Measurements from ENCODE around the gene SPATA46. TPM values are rescaled to one million over a fixed set of nuclear protein-coding genes. Genes with fewer than 3 reads are reported as not detected.

Gene SPATA46
- total RNA-seq, 4 donors from 2014 or later: not detected

GRCh38 chr1:162326559-162326958, 50.1 kb downstream of the SPATA46 start:
- intact Hi-C loops (cut with DNase I; ENCODE audit: low total_unique reads): no loop called here
- in situ Hi-C loops (cut with MboI; ENCODE audit: low pct_ligation_motif_present in 1 of 4, low pct_unique_long_range_greater_than_20kb in 1 of 4, low sequenced_read_pairs in 3 of 4): no loop called here

GRCh38 chr1:162324396-162324795, 52.3 kb downstream of the SPATA46 start:
- TF ChIP-seq POLR2A (IDR thresholded peaks at IDR 0.05): no peak
- H3K27ac ChIP-seq: no peak overlapping the region
- in situ Hi-C loops (cut with MboI; ENCODE audit: low pct_ligation_motif_present in 1 of 4, low pct_unique_long_range_greater_than_20kb in 1 of 4, low sequenced_read_pairs in 3 of 4): no loop called here
- DNase-seq: no peak
- H3K27me3 ChIP-seq: no peaks in the 10 kb centered on the region
- H3K4me3 ChIP-seq: no peak overlapping the region
- H3K4me1 ChIP-seq: no peaks in the 10 kb centered on the region
- intact Hi-C loops (cut with DNase I; ENCODE audit: low total_unique reads): no loop called here
- H3K36me3 ChIP-seq: no peaks in the 10 kb centered on the region
- 67 to 80% methylated on average over 2 of the region's 2 CpGs for WGBS, 2 donors (ENCODE audit: low coverage in 1 of 2)
- no peaks in the 10 kb centered on the region for H3K9me3 ChIP-seq

More at GRCh38 chr1:162326559-162326958, 50.1 kb downstream of the SPATA46 start:
- DNase-seq: no peak
- Histone ChIP-seq H3K27ac (no peak overlapping the region), H3K9me3 (no peaks in the 10 kb centered on the region), H3K4me3 (no peak overlapping the region), H3K4me1 (no peaks in the 10 kb centered on the region), H3K27me3 (no peaks in the 10 kb centered on the region), H3K36me3 (no peaks in the 10 kb centered on the region)
- no peak for TF ChIP-seq EP300 (IDR thresholded peaks at IDR 0.05; ENCODE audit: low read depth)
- no peak for TF ChIP-seq POLR2AphosphoS5 (IDR thresholded peaks at IDR 0.05)

Small RNA genes lying within 50 kb of the gene (small RNA-seq; reads per million reads assigned to genes)
- gene MIR556: 0 to 1.1 (median 0) reads per million in 4 donors
- gene RNA5SP61: 0 reads per million in 4 donors

Other genes starting within 250 kb of the SPATA46 start
- gene C1orf226, start 4.9 kb upstream of the SPATA46 start, total RNA-seq: 10 to 100 TPM; 13.1 to 20.3 (median 16.7) TPM
- gene SH2D1B, start 35.3 kb upstream of the SPATA46 start, total RNA-seq: 1 to 10 TPM in 1 of 4 donors, under 1 TPM in 3; 0.37 to 1.4 (median 0.81) TPM
- gene UHMK1, start 121.0 kb upstream of the SPATA46 start, total RNA-seq: 10 to 100 TPM; 26.5 to 57.1 (median 43.3) TPM
- gene UAP1, start 184.9 kb upstream of the SPATA46 start, total RNA-seq: 100 to 1,000 TPM in 3 of 4 donors, 10 to 100 TPM in 1; 95.0 to 131 (median 117) TPM